NCI-H345 (cell line): ENCODE measurements around the gene ARHGEF10L.

Experiments
- DNase-seq: peaks from one replicate; lab custom pipeline; 2025; lab: John Stamatoyannopoulos, UW

ARHGEF10L gene

GRCh38 chr1:17632541-17633184 lies 93.2 kb downstream of the ARHGEF10L start:
- DNase-seq, result no peak

- no peak for DNase-seq
These were observed 94.2 kb downstream of the ARHGEF10L start for GRCh38 chr1:17633654-17634053.

GRCh38 chr1:17635276-17635675 lies 95.8 kb downstream of the ARHGEF10L start:
- DNase-seq, result no peak

- DNase-seq, result no peak
These were observed 96.3 kb downstream of the ARHGEF10L start for GRCh38 chr1:17635811-17636210.

GRCh38 chr1:17636612-17637011 lies 97.1 kb downstream of the ARHGEF10L start:
- DNase-seq, result no peak

- DNase-seq, result no peak
These were observed 97.6 kb downstream of the ARHGEF10L start for GRCh38 chr1:17637055-17637454.

GRCh38 chr1:17639703-17640340 lies 100.3 kb downstream of the ARHGEF10L start:
- no peak for DNase-seq

GRCh38 chr1:17640393-17640792 lies 100.9 kb downstream of the ARHGEF10L start:
- DNase-seq, result no peak

- DNase-seq, result no peak
These were observed 101.5 kb downstream of the ARHGEF10L start for GRCh38 chr1:17640975-17641374.

- no peak for DNase-seq
These were observed 102.7 kb downstream of the ARHGEF10L start for GRCh38 chr1:17642169-17642568.

- DNase-seq, result no peak
These were observed 103.4 kb downstream of the ARHGEF10L start for GRCh38 chr1:17642943-17643342.

GRCh38 chr1:17643861-17644703 lies 104.6 kb downstream of the ARHGEF10L start:
- no peak for DNase-seq

- no peak for DNase-seq
These were observed 105.8 kb downstream of the ARHGEF10L start for GRCh38 chr1:17645068-17645911.

GRCh38 chr1:17646444-17647280 lies 107.2 kb downstream of the ARHGEF10L start:
- no peak for DNase-seq

GRCh38 chr1:17648457-17649145 lies 109.1 kb downstream of the ARHGEF10L start:
- DNase-seq, result no peak

- no peak for DNase-seq
These were observed 110.0 kb downstream of the ARHGEF10L start for GRCh38 chr1:17649371-17650106.

- no peak for DNase-seq
These were observed 113.8 kb downstream of the ARHGEF10L start for GRCh38 chr1:17653276-17653675.

- peak; percentile 26 for DNase-seq
These were observed 114.3 kb downstream of the ARHGEF10L start for GRCh38 chr1:17653728-17654351.

- no peak for DNase-seq
These were observed 115.0 kb downstream of the ARHGEF10L start for GRCh38 chr1:17654519-17654918.
